Measurements from ENCODE around the gene C1orf226. TPM values are rescaled to one million over a fixed set of nuclear protein-coding genes. Genes with fewer than 3 reads are reported as not detected.

The C1orf226 gene
- total and polyA plus RNA-seq, 2 experiments from 2014 or later = under 0.01 to 0.08 TPM

GRCh38 chr1:162357681-162358266 lies 23.8 kb upstream of the C1orf226 start:
- H3K4me1 ChIP-seq (ENCODE audit: insufficient read depth) = no peaks in the 10 kb centered on the region
- no peaks in the 10 kb centered on the region for H3K36me3 ChIP-seq (ENCODE audit: low read depth)
- H3K4me2 ChIP-seq (ENCODE audit: unreplicated experiment) = no peak overlapping the region
- peak; percentile 74 for DNase-seq
- TF ChIP-seq EZH2 (IDR thresholded peaks at IDR 0.05; ENCODE audit: insufficient read depth, poor library complexity, severe bottlenecking) = no peak
- no peak for TF ChIP-seq EZH2phosphoT487 (IDR thresholded peaks at IDR 0.05; ENCODE audit: insufficient read depth, low read depth)
- no peaks in the 10 kb centered on the region for H4K20me1 ChIP-seq (ENCODE audit: insufficient read depth)
- H3K27ac ChIP-seq = no peak overlapping the region
- H3K9ac ChIP-seq = no peak overlapping the region
- H3K4me3 ChIP-seq = no peak overlapping the region
- H3K9me3 ChIP-seq (ENCODE audit: low read depth) = no peaks in the 10 kb centered on the region
- H3K27me3 ChIP-seq (replicated peaks; ENCODE audit: insufficient read depth) = no peaks in the 10 kb centered on the region
- H3F3A ChIP-seq (ENCODE audit: insufficient read depth) = no peaks in the 10 kb centered on the region
- H3K79me2 ChIP-seq (ENCODE audit: insufficient read depth) = no peaks in the 10 kb centered on the region
- H2AFZ ChIP-seq = no peak overlapping the region
- in situ Hi-C loops (cut with MboI) = loop anchor here (25.0 kb wide), 1 partner anchor 455 kb away; no protein-coding TSS in a partner anchor
- no peaks in the 10 kb centered on the region for H3K9me2 ChIP-seq (ENCODE audit: insufficient read depth)
- 44 to 53% methylated on average over 4 to 5 of the region's 5 CpGs for WGBS, 2 experiments (ENCODE audit: low coverage in 1 of 2, low lambda C conversion rate in 2 of 2, missing lambda C conversion rate in 2 of 2)

GRCh38 chr1:162358928-162359327 lies 22.6 kb upstream of the C1orf226 start:
- in situ Hi-C loops (cut with MboI) = loop anchor here (25.0 kb wide), 1 partner anchor 453 kb away; no protein-coding TSS in a partner anchor
- 83 to 87% methylated on average over 1 of the region's 1 CpG for WGBS, 2 experiments (ENCODE audit: low coverage in 1 of 2, low lambda C conversion rate in 2 of 2, missing lambda C conversion rate in 2 of 2)

GRCh38 chr1:162359523-162360236 lies 21.8 kb upstream of the C1orf226 start:
- Histone ChIP-seq H3F3A (ENCODE audit: insufficient read depth) (no peaks in the 10 kb centered on the region), H3K9ac (no peak overlapping the region), H4K20me1 (ENCODE audit: insufficient read depth) (no peaks in the 10 kb centered on the region), H3K79me2 (ENCODE audit: insufficient read depth) (no peaks in the 10 kb centered on the region), H3K4me3 (no peak overlapping the region), H2AFZ (no peak overlapping the region), H3K27me3 (replicated peaks; ENCODE audit: insufficient read depth) (no peaks in the 10 kb centered on the region), H3K27ac (no peak overlapping the region), H3K4me1 (ENCODE audit: insufficient read depth) (no peaks in the 10 kb centered on the region), H3K4me2 (ENCODE audit: unreplicated experiment) (no peak overlapping the region), H3K9me3 (ENCODE audit: low read depth) (no peaks in the 10 kb centered on the region), H3K9me2 (ENCODE audit: insufficient read depth) (no peaks in the 10 kb centered on the region), H3K36me3 (ENCODE audit: low read depth) (no peaks in the 10 kb centered on the region)
- WGBS, 2 experiments (ENCODE audit: low coverage in 1 of 2, low lambda C conversion rate in 2 of 2, missing lambda C conversion rate in 2 of 2) = 69% methylated on average over 10 of the region's 10 CpGs
- in situ Hi-C loops (cut with MboI) = loop anchor here (25.0 kb wide), 1 partner anchor 453 kb away; no protein-coding TSS in a partner anchor
- no peak for TF ChIP-seq EZH2phosphoT487 (IDR thresholded peaks at IDR 0.05; ENCODE audit: insufficient read depth, low read depth)
- no peak for TF ChIP-seq EZH2 (IDR thresholded peaks at IDR 0.05; ENCODE audit: insufficient read depth, poor library complexity, severe bottlenecking)
- DNase-seq = no peak

More at GRCh38 chr1:162358928-162359327, 22.6 kb upstream of the C1orf226 start:
- no peak overlapping the region for H3K27ac ChIP-seq
- TF ChIP-seq EZH2phosphoT487 (IDR thresholded peaks at IDR 0.05; ENCODE audit: insufficient read depth, low read depth) (no peak), EZH2 (IDR thresholded peaks at IDR 0.05; ENCODE audit: insufficient read depth, poor library complexity, severe bottlenecking) (no peak)
- H3K36me3 ChIP-seq (ENCODE audit: low read depth) = no peaks in the 10 kb centered on the region
- H4K20me1 ChIP-seq (ENCODE audit: insufficient read depth) = no peaks in the 10 kb centered on the region
- H3K4me1 ChIP-seq (ENCODE audit: insufficient read depth) = no peaks in the 10 kb centered on the region
- no peak overlapping the region for H3K4me2 ChIP-seq (ENCODE audit: unreplicated experiment)
- H2AFZ ChIP-seq = no peak overlapping the region
- no peaks in the 10 kb centered on the region for H3K27me3 ChIP-seq (replicated peaks; ENCODE audit: insufficient read depth)
- no peaks in the 10 kb centered on the region for H3K9me3 ChIP-seq (ENCODE audit: low read depth)
- no peak overlapping the region for H3K9ac ChIP-seq
- H3K79me2 ChIP-seq (ENCODE audit: insufficient read depth) = no peaks in the 10 kb centered on the region
- H3F3A ChIP-seq (ENCODE audit: insufficient read depth) = no peaks in the 10 kb centered on the region
- no peak overlapping the region for H3K4me3 ChIP-seq
- H3K9me2 ChIP-seq (ENCODE audit: insufficient read depth) = no peaks in the 10 kb centered on the region
- DNase-seq = no peak

GRCh38 chr1:162360237-162360873 lies 21.2 kb upstream of the C1orf226 start:
- Histone ChIP-seq H3K9me2 (ENCODE audit: insufficient read depth) (no peaks in the 10 kb centered on the region), H4K20me1 (ENCODE audit: insufficient read depth) (no peaks in the 10 kb centered on the region), H3K27ac (no peak overlapping the region), H2AFZ (no peak overlapping the region), H3K4me3 (no peak overlapping the region), H3K36me3 (ENCODE audit: low read depth) (no peaks in the 10 kb centered on the region), H3F3A (ENCODE audit: insufficient read depth) (no peaks in the 10 kb centered on the region), H3K79me2 (ENCODE audit: insufficient read depth) (no peaks in the 10 kb centered on the region), H3K27me3 (replicated peaks; ENCODE audit: insufficient read depth) (no peaks in the 10 kb centered on the region), H3K9ac (no peak overlapping the region), H3K4me2 (ENCODE audit: unreplicated experiment) (no peak overlapping the region), H3K9me3 (ENCODE audit: low read depth) (no peaks in the 10 kb centered on the region), H3K4me1 (ENCODE audit: insufficient read depth) (no peaks in the 10 kb centered on the region)
- in situ Hi-C loops (cut with MboI) = loop anchor here (25.0 kb wide), 1 partner anchor 452 kb away; no protein-coding TSS in a partner anchor
- DNase-seq = no peak
- TF ChIP-seq EZH2 (IDR thresholded peaks at IDR 0.05; ENCODE audit: insufficient read depth, poor library complexity, severe bottlenecking) (no peak), EZH2phosphoT487 (IDR thresholded peaks at IDR 0.05; ENCODE audit: insufficient read depth, low read depth) (no peak)
- 81 to 83% methylated on average over 10 of the region's 10 CpGs for WGBS, 2 experiments (ENCODE audit: low coverage in 1 of 2, low lambda C conversion rate in 2 of 2, missing lambda C conversion rate in 2 of 2)

Data from GM23248 (cell line).